GM23338 (cell line): ENCODE results near the gene HMCN2. TPM values are rescaled to one million over a fixed set of nuclear protein-coding genes. Genes with fewer than 3 reads are reported as not detected.
"Not testable (repeated sequence)": the region's sequence is repeated elsewhere in the genome, so short reads cannot be mapped to it uniquely, and the experiment has no call there.

Experiments
- ATAC-seq: fragments of 200-7000 bp; cut with Tn5 transposase; 3 replicates; pipeline ENCODE4 v1.9.1; 2020
- DNase-seq: peaks from one replicate; pipeline ENCODE4 v3.0.0-alpha.2; 2015; ENCODE audit warnings: low spot score
- H2AFZ ChIP-seq: fragments of 200-600 bp; sonication (generic); 2 replicates; pipeline ENCODE4 v1.8.0; 2016; ENCODE audit warnings: antibody characterized with exemption, mild to moderate bottlenecking, moderate library complexity
- H3F3A ChIP-seq: fragments of 200-600 bp; sonication (generic); replicated peaks from 2 replicates; pipeline ENCODE4 v1.8.0; 2017; ENCODE audit warnings: antibody characterized with exemption, mixed run types, low read depth
- H3K27ac ChIP-seq: fragments of 200-600 bp; sonication (generic); 2 replicates; pipeline ENCODE4 v1.6.1; 2016; ENCODE audit warnings: low read depth
- H3K27me3 ChIP-seq: fragments of 200-600 bp; sonication (generic); 2 replicates; pipeline ENCODE4 v1.8.0; 2016; ENCODE audit warnings: mild to moderate bottlenecking, mixed run types, moderate library complexity; ENCODE audit not compliant: insufficient read depth
- H3K36me3 ChIP-seq: fragments of 200-600 bp; sonication (generic); 2 replicates; pipeline ENCODE4 v1.8.0; 2016; ENCODE audit warnings: mild to moderate bottlenecking; ENCODE audit not compliant: insufficient read depth
- H3K4me1 ChIP-seq: fragments of 200-600 bp; sonication (generic); 2 replicates; pipeline ENCODE4 v1.8.0; 2016; ENCODE audit warnings: mild to moderate bottlenecking, moderate library complexity; ENCODE audit not compliant: insufficient read depth
- H3K4me2 ChIP-seq: fragments of 200-600 bp; sonication (generic); 2 replicates; pipeline ENCODE4 v1.7.1; 2017; ENCODE audit warnings: mixed run types
- H3K4me3 ChIP-seq: fragments of 200-600 bp; sonication (generic); 2 replicates; pipeline ENCODE4 v1.6.1; 2016; ENCODE audit warnings: mixed run types
- H3K79me2 ChIP-seq: fragments of 200-600 bp; sonication (generic); replicated peaks from 2 replicates; pipeline ENCODE4 v1.8.0; 2017; ENCODE audit warnings: mild to moderate bottlenecking; ENCODE audit not compliant: insufficient read depth
- H3K9me2 ChIP-seq: fragments of 200-600 bp; sonication (generic); 2 replicates; pipeline ENCODE4 v1.8.0; 2017; ENCODE audit not compliant: insufficient read depth
- H4K20me1 ChIP-seq: fragments of 200-600 bp; sonication (generic); replicated peaks from 2 replicates; pipeline ENCODE4 v1.8.0; 2017; ENCODE audit warnings: mild to moderate bottlenecking; ENCODE audit not compliant: insufficient read depth
- H3K27ac Mint-ChIP-seq: 2 replicates; pipeline ENCODE4 v1.8.0; 2020; ENCODE audit warnings: inconsistent platforms, mild to moderate bottlenecking, moderate library complexity, mixed read lengths
- H3K27me3 Mint-ChIP-seq: 3 replicates; pipeline ENCODE4 v1.8.0; 2022; ENCODE audit warnings: low read depth, mild to moderate bottlenecking, moderate library complexity, mixed read lengths, inconsistent platforms; ENCODE audit not compliant: insufficient read depth, poor library complexity
- H3K36me3 Mint-ChIP-seq: 3 replicates; pipeline ENCODE4 v1.8.0; 2021; ENCODE audit warnings: low read depth, mild to moderate bottlenecking, inconsistent platforms, moderate library complexity, mixed read lengths
- H3K4me1 Mint-ChIP-seq: 3 replicates; pipeline ENCODE4 v1.8.0; 2020; ENCODE audit warnings: mild to moderate bottlenecking, inconsistent platforms, mixed read lengths
- H3K4me3 Mint-ChIP-seq: 3 replicates; pipeline ENCODE4 v1.8.0; 2021; ENCODE audit warnings: moderate library complexity, mild to moderate bottlenecking, inconsistent platforms, mixed read lengths
- H3K9me3 Mint-ChIP-seq: 3 replicates; pipeline ENCODE4 v1.8.0; 2020; ENCODE audit warnings: moderate library complexity, mild to moderate bottlenecking, inconsistent platforms, mixed read lengths
- CREB1 ChIP-seq: fragments of 250-450 bp; sonication (Bioruptor Pico); IDR thresholded peaks from 2 replicates; pipeline ENCODE4 v1.5.0; 2020; ENCODE audit warnings: low read depth, mild to moderate bottlenecking, moderate library complexity
- EZH2 ChIP-seq: fragments of 200-600 bp; sonication (generic); IDR thresholded peaks from one replicate; pipeline ENCODE4 v1.8.0; 2017; ENCODE audit warnings: antibody characterized with exemption, mild to moderate bottlenecking, low read depth; ENCODE audit not compliant: unreplicated experiment
- EZH2phosphoT487 ChIP-seq: fragments of 200-600 bp; sonication (generic); IDR thresholded peaks from one replicate; pipeline ENCODE4 v1.8.1; 2018; ENCODE audit warnings: antibody characterized with exemption; ENCODE audit not compliant: unreplicated experiment
- NANOG ChIP-seq: IDR thresholded peaks from 2 replicates; pipeline ENCODE4 v1.6.1; 2016; ENCODE audit warnings: antibody characterized with exemption, borderline replicate concordance
- POLR2AphosphoS5 ChIP-seq: IDR thresholded peaks from 2 replicates; pipeline ENCODE4 v1.6.1; 2016; ENCODE audit warnings: antibody characterized with exemption, low read depth
- STAT1 ChIP-seq: IDR thresholded peaks from one replicate; pipeline ENCODE4 v1.6.1; 2016; ENCODE audit warnings: antibody characterized with exemption; ENCODE audit not compliant: unreplicated experiment
- ZNF114 ChIP-seq: fragments of 250-450 bp; sonication (Bioruptor Pico); IDR thresholded peaks from 2 replicates; pipeline ENCODE4 v1.5.0; 2020; ENCODE audit warnings: mild to moderate bottlenecking, moderate library complexity
- polyA plus RNA-seq: library from polyadenylated mRNA; unstranded; fragments of >200 nt; fragmentation: Nextera tagmentation; extraction: Ambion mirVana; gene quantifications from 2 replicates; pipeline ENCODE4 v1.2.1, GENCODE V29; 2016
- total RNA-seq: library from RNA; depleted of rRNA; stranded (reverse); fragments of >200 nt; shearing (Covaris generic); gene quantifications from 2 replicates; pipeline ENCODE4 v1.2.3, GENCODE V29; 2014
- TF ChIP-seq, protein P1 (sequence below): IDR thresholded peaks from one replicate; pipeline ENCODE4 v1.6.1; 2018; ENCODE audit warnings: antibody characterized with exemption; ENCODE audit not compliant: unreplicated experiment
- TF ChIP-seq, protein P2 (sequence below), 2 experiments: fragments of 200-600 bp in 1 of 2; sonication (generic) in 1 of 2; conservative IDR thresholded peaks; 2 replicates each; pipeline versions ENCODE4 v1.5.1 to v1.6.1; 2016 to 2017; ENCODE audit warnings: antibody characterized with exemption in 2 of 2, low read depth in 2 of 2, mild to moderate bottlenecking in 2 of 2, moderate library complexity in 1 of 2
- TF ChIP-seq, protein P3 (sequence below): IDR thresholded peaks from 2 replicates; pipeline ENCODE4 v1.6.1; 2016; ENCODE audit warnings: antibody characterized with exemption

Gene HMCN2
- total and polyA plus RNA-seq, 2 experiments from 2014 or later: 1.3 to 4.7 TPM

DNA sequence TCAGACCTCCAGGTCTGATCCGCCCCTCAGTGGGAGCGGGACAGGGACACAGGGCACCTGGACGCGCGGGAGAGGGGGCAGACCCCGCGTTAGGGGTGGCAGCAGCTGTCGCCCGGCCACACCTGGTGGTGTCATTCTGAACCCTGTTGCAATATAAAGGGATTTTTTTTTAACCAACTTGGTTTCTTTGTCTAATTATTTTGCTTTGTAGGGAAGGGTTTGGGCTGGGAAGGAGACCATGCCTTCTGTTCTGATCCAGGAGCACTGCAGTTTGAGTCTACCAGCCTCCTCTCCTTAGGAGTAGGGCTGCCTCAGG lies 168.3 kb downstream of the HMCN2 start (continued):
- no peak for TF ChIP-seq EZH2
- TF ChIP-seq, protein P1, sequence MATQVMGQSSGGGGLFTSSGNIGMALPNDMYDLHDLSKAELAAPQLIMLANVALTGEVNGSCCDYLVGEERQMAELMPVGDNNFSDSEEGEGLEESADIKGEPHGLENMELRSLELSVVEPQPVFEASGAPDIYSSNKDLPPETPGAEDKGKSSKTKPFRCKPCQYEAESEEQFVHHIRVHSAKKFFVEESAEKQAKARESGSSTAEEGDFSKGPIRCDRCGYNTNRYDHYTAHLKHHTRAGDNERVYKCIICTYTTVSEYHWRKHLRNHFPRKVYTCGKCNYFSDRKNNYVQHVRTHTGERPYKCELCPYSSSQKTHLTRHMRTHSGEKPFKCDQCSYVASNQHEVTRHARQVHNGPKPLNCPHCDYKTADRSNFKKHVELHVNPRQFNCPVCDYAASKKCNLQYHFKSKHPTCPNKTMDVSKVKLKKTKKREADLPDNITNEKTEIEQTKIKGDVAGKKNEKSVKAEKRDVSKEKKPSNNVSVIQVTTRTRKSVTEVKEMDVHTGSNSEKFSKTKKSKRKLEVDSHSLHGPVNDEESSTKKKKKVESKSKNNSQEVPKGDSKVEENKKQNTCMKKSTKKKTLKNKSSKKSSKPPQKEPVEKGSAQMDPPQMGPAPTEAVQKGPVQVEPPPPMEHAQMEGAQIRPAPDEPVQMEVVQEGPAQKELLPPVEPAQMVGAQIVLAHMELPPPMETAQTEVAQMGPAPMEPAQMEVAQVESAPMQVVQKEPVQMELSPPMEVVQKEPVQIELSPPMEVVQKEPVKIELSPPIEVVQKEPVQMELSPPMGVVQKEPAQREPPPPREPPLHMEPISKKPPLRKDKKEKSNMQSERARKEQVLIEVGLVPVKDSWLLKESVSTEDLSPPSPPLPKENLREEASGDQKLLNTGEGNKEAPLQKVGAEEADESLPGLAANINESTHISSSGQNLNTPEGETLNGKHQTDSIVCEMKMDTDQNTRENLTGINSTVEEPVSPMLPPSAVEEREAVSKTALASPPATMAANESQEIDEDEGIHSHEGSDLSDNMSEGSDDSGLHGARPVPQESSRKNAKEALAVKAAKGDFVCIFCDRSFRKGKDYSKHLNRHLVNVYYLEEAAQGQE: no peak
- no peak for TF ChIP-seq EZH2phosphoT487
- no peak for TF ChIP-seq POLR2AphosphoS5
- no peak for TF ChIP-seq NANOG
- no peak for TF ChIP-seq CREB1 (CRISPR knock-in tag)
- TF ChIP-seq, protein P2, sequence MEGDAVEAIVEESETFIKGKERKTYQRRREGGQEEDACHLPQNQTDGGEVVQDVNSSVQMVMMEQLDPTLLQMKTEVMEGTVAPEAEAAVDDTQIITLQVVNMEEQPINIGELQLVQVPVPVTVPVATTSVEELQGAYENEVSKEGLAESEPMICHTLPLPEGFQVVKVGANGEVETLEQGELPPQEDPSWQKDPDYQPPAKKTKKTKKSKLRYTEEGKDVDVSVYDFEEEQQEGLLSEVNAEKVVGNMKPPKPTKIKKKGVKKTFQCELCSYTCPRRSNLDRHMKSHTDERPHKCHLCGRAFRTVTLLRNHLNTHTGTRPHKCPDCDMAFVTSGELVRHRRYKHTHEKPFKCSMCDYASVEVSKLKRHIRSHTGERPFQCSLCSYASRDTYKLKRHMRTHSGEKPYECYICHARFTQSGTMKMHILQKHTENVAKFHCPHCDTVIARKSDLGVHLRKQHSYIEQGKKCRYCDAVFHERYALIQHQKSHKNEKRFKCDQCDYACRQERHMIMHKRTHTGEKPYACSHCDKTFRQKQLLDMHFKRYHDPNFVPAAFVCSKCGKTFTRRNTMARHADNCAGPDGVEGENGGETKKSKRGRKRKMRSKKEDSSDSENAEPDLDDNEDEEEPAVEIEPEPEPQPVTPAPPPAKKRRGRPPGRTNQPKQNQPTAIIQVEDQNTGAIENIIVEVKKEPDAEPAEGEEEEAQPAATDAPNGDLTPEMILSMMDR (conservative IDR thresholded peaks at IDR 0.05; ENCODE audit: low read depth in 2 of 2): no peak
- TF ChIP-seq ZNF114: no peak

DNA sequence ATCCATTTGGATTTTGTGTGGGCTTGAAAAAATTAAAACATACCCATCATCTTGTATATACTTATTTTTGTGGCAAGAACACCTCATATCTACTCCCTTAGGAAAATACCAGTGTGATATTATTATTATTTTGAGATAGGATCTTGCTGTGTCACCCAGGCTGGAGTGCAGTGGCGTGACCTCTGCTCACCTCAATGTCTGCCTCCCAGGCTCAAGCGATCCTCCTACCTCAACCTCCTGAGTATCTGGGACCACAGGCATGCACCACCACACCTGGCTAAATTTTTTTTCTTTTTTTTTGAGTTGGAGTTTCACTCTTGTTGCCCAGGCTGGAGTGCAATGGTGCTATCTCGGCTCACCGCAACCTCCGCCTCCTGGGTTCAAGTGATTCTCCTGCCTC lies 169.1 kb downstream of the HMCN2 start:
- H3K9me2 ChIP-seq, DNase-seq, H3K79me2 ChIP-seq, H3K4me2 ChIP-seq, H3K4me3 Mint-ChIP-seq, H3K27ac ChIP-seq, H3K36me3 Mint-ChIP-seq, H2AFZ ChIP-seq, H4K20me1 ChIP-seq, H3K36me3 ChIP-seq, ATAC-seq, H3K9me3 Mint-ChIP-seq, H3K27ac Mint-ChIP-seq, H3K4me1 ChIP-seq, H3K4me3 ChIP-seq, H3F3A ChIP-seq, H3K4me1 Mint-ChIP-seq: not testable (repeated sequence)
- H3K27me3 ChIP-seq: peaks cover 29% of the 10 kb centered on the region
- peaks cover 34% of the 10 kb centered on the region for H3K27me3 Mint-ChIP-seq

DNA sequence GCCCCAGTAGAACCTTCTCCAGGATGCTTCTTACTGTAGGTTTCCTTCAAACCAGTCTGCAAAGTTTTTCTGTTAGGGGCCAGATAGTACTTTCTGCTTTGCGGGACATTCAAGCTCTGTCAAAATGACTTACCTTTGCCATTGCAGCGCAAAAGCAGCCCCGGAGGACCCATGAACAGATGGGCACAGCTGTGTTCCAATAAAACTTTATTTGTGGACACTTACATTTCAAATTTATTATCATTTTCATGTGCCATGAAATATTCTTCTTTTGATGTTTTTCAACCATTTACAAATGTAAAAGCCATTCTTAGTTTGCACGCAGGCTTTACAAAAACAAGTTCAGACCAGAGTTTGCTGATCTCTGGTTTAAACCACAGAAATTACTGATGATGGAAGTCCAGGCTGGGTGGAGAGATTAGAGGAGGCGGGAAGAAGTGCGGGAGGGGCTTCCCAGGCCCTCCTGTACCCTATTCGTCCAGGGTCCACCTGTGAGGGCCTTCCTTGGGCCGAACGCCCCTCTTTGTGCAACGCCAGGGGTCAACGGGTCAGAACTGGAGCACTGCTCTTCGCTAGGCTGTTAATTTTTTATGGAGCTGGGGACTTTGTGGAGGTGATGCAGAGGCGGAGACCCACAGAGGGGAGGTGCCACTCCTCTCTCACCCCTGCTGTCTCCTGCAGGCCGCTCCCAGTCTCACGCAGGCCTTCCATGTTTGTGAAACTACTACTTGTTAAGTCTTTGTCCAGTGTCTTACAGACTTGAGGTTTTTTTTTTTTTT lies 171.6 kb downstream of the HMCN2 start:
- peaks cover 15% of the 10 kb centered on the region for H3K9me3 Mint-ChIP-seq
- TF ChIP-seq EZH2 (no peak), STAT1 (no peak), CREB1 (CRISPR knock-in tag) (no peak), POLR2AphosphoS5 (no peak), EZH2phosphoT487 (no peak)
- TF ChIP-seq, protein P3, sequence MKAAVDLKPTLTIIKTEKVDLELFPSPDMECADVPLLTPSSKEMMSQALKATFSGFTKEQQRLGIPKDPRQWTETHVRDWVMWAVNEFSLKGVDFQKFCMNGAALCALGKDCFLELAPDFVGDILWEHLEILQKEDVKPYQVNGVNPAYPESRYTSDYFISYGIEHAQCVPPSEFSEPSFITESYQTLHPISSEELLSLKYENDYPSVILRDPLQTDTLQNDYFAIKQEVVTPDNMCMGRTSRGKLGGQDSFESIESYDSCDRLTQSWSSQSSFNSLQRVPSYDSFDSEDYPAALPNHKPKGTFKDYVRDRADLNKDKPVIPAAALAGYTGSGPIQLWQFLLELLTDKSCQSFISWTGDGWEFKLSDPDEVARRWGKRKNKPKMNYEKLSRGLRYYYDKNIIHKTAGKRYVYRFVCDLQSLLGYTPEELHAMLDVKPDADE: no peak
- TF ChIP-seq, protein P2 (conservative IDR thresholded peaks at IDR 0.05; ENCODE audit: low read depth in 2 of 2): no peak

More for the DNA sequence above, 171.6 kb downstream of the HMCN2 start:
- Histone ChIP-seq H3K79me2 (no peaks in the 10 kb centered on the region), H3K4me2 (no peak overlapping the region), H3K27me3 (peaks cover 28% of the 10 kb centered on the region), H3F3A (no peaks in the 10 kb centered on the region; the same call in 1 of the 2 replicates), H3K4me3 (no peak overlapping the region), H3K9me2 (no peaks in the 10 kb centered on the region), H4K20me1 (no peaks in the 10 kb centered on the region), H3K4me1 (no peaks in the 10 kb centered on the region), H3K27ac (no peak overlapping the region), H3K36me3 (0 out of 2 replicates have a peak, but pooled peaks cover 7% of the 10 kb centered on the region), H2AFZ (no peak overlapping the region)
- Mint-ChIP-seq H3K4me3 (no peak overlapping the region), H3K27ac (no peak overlapping the region), H3K27me3 (peaks cover 34% of the 10 kb centered on the region), H3K4me1 (no peaks in the 10 kb centered on the region; the same call in 2 of the 3 replicates), H3K36me3 (peaks cover 6% of the 10 kb centered on the region; the same call in 2 of the 3 replicates)
- DNase-seq (no peak), ATAC-seq (no peak)
